Ishikawa (cell line): Measurements from ENCODE around the gene CHST9.

Experiments used
- EGR1 ChIP-seq: IDR thresholded peaks from 2 replicates; pipeline ENCODE4 v1.6.1; 2012
- MAX ChIP-seq: IDR thresholded peaks from 2 replicates; pipeline ENCODE4 v1.6.1; 2012
- YY1 ChIP-seq: IDR thresholded peaks from 2 replicates; pipeline ENCODE4 v1.6.1; 2012; ENCODE audit warnings: low read depth

DNA sequence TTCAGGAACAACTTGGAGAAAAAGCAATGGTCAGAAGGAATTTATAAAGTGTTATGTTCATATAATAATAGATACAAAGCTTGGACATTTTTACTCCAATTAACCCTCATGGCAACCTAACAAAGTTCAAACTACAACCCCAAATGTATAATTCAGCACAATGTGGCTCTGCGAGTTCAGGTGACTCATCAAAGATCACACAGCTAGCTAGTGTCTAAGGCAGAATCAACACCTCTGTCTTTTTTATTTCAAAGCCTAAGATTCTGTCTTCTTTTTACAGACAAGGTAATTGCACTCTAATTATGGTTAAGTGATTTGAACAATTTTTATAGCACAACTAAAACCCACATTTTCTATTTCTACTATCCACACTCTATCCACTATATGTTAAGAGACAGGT lies 90.5 kb downstream of the CHST9 start:
- TF ChIP-seq MAX, result no peak
- TF ChIP-seq YY1, result no peak
- TF ChIP-seq EGR1, result no peak
